B cell (primary cell): ENCODE data around the gene TRIM9.

ENCODE experiments used
- CTCF ChIP-seq: fragments of 200-600 bp; IDR thresholded peaks from one replicate; pipeline ENCODE4 v1.8.0; 2022; ENCODE audit warnings: antibody characterized with exemption, mild to moderate bottlenecking
- EZH2 ChIP-seq: IDR thresholded peaks from 2 replicates; pipeline ENCODE4 v1.6.1; 2012; ENCODE audit warnings: borderline replicate concordance, low read depth, mild to moderate bottlenecking, moderate library complexity, low read length; ENCODE audit not compliant: insufficient read depth, poor library complexity, severe bottlenecking

GRCh38 chr14:51066576-51066975 is 28.3 kb downstream of the TRIM9 start:
- TF ChIP-seq CTCF (no peak), EZH2 (no peak)
